ACC112 (cell line): ENCODE data around the gene YY1.
"Not testable (repeated sequence)": the region's sequence is repeated elsewhere in the genome, so short reads cannot be mapped to it uniquely, and the experiment has no call there.

Experiments
- H2AFZ ChIP-seq: fragments of 200-600 bp; sonication (generic); one replicate; pipeline ENCODE4 v1.6.0; 2017; ENCODE audit warnings: antibody characterized with exemption, low read length; ENCODE audit not compliant: unreplicated experiment
- H3K27ac ChIP-seq: fragments of 200-600 bp; sonication (generic); 2 replicates; pipeline ENCODE4 v1.5.1; 2014; ENCODE audit warnings: low read depth, mild to moderate bottlenecking, antibody characterized with exemption, low read length, moderate library complexity
- H3K27me3 ChIP-seq: fragments of 200-600 bp; sonication (generic); 2 replicates; pipeline ENCODE4 v1.6.1; 2014; ENCODE audit warnings: mild to moderate bottlenecking, antibody characterized with exemption, low read length, moderate library complexity, mixed read lengths; ENCODE audit not compliant: insufficient read depth
- H3K36me3 ChIP-seq: fragments of 200-600 bp; sonication (generic); 2 replicates; pipeline ENCODE4 v1.6.1; 2016; ENCODE audit warnings: mild to moderate bottlenecking, antibody characterized with exemption, low read length, moderate library complexity, mixed read lengths; ENCODE audit not compliant: insufficient read depth
- H3K4me1 ChIP-seq: fragments of 200-600 bp; sonication (generic); one replicate; pipeline ENCODE4 v1.6.1; 2016; ENCODE audit warnings: low read length, mixed read lengths; ENCODE audit not compliant: insufficient read depth, unreplicated experiment, control insufficient read depth
- H3K4me3 ChIP-seq: fragments of 200-600 bp; sonication (generic); 2 replicates; pipeline ENCODE4 v1.5.1; 2014; ENCODE audit warnings: mild to moderate bottlenecking, low read depth, low read length
- H3K79me2 ChIP-seq: fragments of 200-600 bp; sonication (generic); one replicate; pipeline ENCODE4 v1.6.0; 2016; ENCODE audit warnings: low read length; ENCODE audit not compliant: control insufficient read depth, unreplicated experiment, insufficient read depth

Gene YY1

DNA sequence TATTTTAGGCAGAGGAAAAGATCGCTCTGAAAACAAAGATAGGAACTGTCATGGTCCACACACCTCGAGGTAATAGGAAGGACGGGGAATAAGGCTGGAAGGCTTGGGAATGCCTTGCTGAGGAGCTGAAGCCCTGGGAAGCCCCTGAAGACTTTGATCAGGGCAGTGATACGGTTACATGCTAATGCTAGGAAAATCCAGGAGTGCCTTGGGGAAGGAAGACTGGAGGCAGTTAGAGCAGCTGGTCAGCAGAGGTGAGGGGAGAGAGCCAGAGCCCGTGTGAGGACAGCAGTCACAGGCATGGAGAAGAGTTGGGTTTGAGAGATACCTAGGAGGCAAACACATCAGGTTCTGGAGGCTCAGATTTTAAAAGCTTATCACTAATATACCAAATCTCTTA lies 8.6 kb upstream of the YY1 start:
- Histone ChIP-seq H3K4me3 (no peak overlapping the region), H3K27me3 (no peaks in the 10 kb centered on the region), H3K27ac (no peak overlapping the region), H3K79me2 (peaks cover 59% of the 10 kb centered on the region), H3K4me1 (no peaks in the 10 kb centered on the region), H2AFZ (no peak overlapping the region), H3K36me3 (no peaks in the 10 kb centered on the region)

DNA sequence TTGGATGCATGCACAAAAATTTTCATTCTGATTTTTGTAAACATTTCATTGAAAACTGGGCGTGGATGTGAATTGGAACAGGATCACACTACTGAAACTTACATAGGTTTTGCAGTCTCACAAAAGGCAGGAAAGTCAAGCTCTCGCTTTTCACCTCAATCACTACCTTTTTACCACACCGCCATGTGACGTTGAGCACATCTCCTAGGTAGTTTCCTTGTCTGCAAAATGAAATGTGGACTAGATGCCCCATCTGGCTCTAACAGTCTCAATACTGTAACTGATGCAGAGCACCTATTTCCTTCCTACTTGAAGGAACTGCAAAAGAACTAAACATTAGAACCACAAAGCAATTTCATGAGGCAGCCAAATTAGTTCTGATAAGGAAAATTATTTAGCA lies 4.4 kb upstream of the YY1 start:
- H3K27me3 ChIP-seq, result no peaks in the 10 kb centered on the region
- peaks cover 81% of the 10 kb centered on the region for H3K79me2 ChIP-seq
- no peak overlapping the region for H3K27ac ChIP-seq
- H3K36me3 ChIP-seq, result no peaks in the 10 kb centered on the region; the same call in 1 of the 2 replicates
- H3K4me1 ChIP-seq, result peaks cover 14% of the 10 kb centered on the region
- H3K4me3 ChIP-seq, result no peak overlapping the region
- H2AFZ ChIP-seq, result no peak overlapping the region

DNA sequence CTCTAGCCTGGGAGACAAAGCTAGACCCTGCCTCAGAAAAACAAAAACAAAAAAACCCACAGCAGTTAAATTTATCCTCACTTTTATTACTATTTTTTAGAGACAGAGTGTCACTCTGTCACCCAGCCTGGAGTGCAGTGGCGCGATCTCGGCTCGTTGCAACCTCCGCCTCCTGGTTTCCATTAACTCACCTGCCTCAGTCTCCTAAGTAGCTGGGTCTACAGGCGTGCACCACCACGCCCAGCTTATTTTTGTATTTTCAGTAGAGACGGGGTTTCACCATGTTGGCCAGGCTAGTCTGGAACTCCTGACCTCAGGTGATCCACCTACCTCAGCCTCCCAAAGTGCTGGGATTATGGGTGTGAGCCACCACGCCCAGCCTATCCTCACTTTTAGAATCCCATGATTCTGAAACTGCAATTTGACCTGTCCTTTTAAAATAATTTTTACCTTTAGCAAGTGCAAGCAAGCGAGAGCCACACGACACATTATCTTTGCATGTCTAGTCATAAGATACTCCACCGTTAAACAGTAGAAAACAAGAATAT lies 2.6 kb upstream of the YY1 start:
- Histone ChIP-seq H3K4me1 (peaks cover 14% of the 10 kb centered on the region), H3K4me3 (peak overlapping the region; percentile 99), H3K79me2 (peaks cover 84% of the 10 kb centered on the region)
- not testable (repeated sequence) for H3K27me3 ChIP-seq, H2AFZ ChIP-seq, H3K27ac ChIP-seq, H3K36me3 ChIP-seq

DNA sequence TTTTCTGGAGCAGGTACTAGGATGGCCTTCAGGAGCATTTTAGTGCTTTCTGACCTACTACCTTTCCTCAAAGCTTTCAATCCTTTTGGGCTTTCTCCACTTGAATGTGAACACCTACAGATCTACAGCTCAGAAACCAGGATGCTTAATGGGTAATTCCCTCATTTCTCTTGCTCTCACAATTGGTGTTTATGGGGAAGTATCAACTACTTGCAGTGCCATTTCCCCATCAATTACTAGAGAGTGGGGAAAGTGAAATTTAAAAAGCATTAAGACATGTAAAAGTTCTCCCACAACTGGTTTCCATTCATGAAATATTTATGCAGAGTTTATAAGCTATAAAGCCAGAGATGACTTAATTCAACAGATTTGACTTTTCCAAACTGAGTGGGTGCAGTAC lies 2.1 kb upstream of the YY1 start:
- H3K79me2 ChIP-seq, result peaks cover 84% of the 10 kb centered on the region
- no peak overlapping the region for H2AFZ ChIP-seq
- H3K4me3 ChIP-seq, result peak overlapping the region; percentile 99
- peak overlapping the region; percentile 97; the same call in 1 of the 2 replicates for H3K27ac ChIP-seq
- H3K27me3 ChIP-seq, result no peaks in the 10 kb centered on the region
- H3K36me3 ChIP-seq, result no peaks in the 10 kb centered on the region; the same call in 1 of the 2 replicates
- peaks cover 19% of the 10 kb centered on the region for H3K4me1 ChIP-seq

DNA sequence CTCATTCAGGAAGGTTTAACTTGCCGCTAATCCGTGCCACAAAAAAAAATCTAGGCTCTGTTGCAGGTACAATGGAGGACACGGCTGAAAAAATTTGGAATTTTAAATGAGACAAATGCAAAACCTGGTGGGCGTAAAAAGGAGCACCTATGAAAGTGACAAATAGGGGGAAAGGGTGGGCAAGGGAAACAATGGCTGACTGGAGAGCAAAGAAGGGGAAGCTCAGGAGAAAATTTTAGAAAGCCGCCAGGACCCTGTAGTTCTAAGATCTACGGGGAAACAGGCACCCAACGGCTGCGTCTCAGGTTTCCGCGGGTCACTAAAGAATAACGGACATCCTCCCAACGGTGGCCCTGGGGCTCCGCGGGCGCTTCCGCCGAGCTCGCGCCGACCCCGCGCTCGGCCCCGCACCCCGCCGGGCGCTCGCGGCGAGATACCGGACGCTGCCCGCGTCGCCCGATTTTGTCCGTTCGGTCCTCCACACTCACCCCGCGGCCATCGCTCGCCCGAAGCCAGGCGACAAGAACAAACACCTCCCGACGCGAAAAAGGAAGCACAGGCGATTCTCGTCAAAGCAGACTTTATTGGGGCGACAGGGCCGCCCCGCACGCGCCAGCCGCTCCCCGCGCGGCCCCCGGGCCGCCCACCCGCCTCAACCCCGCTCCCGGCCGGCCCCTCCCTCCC lies 1.1 kb upstream of the YY1 start:
- Histone ChIP-seq H3K27me3 (no peaks in the 10 kb centered on the region), H3K4me3 (peak overlapping the region; percentile 99), H3K4me1 (peaks cover 25% of the 10 kb centered on the region), H2AFZ (peak overlapping the region; percentile 91), H3K27ac (peak overlapping the region; percentile 97), H3K36me3 (no peaks in the 10 kb centered on the region; the same call in 1 of the 2 replicates), H3K79me2 (peaks cover 85% of the 10 kb centered on the region)

DNA sequence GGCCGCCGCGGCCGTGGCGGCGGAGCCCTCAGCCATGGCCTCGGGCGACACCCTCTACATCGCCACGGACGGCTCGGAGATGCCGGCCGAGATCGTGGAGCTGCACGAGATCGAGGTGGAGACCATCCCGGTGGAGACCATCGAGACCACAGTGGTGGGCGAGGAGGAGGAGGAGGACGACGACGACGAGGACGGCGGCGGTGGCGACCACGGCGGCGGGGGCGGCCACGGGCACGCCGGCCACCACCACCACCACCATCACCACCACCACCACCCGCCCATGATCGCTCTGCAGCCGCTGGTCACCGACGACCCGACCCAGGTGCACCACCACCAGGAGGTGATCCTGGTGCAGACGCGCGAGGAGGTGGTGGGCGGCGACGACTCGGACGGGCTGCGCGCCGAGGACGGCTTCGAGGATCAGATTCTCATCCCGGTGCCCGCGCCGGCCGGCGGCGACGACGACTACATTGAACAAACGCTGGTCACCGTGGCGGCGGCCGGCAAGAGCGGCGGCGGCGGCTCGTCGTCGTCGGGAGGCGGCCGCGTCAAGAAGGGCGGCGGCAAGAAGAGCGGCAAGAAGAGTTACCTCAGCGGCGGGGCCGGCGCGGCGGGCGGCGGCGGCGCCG lies 381 bp downstream of the YY1 start:
- peak overlapping the region; percentile 100 for H3K4me3 ChIP-seq
- peak overlapping the region; percentile 88 for H2AFZ ChIP-seq
- H3K27me3 ChIP-seq, result no peaks in the 10 kb centered on the region
- peaks cover 30% of the 10 kb centered on the region for H3K4me1 ChIP-seq
- H3K36me3 ChIP-seq, result no peaks in the 10 kb centered on the region; the same call in 1 of the 2 replicates
- H3K79me2 ChIP-seq, result peaks cover 85% of the 10 kb centered on the region
- H3K27ac ChIP-seq, result peak overlapping the region; percentile 93

DNA sequence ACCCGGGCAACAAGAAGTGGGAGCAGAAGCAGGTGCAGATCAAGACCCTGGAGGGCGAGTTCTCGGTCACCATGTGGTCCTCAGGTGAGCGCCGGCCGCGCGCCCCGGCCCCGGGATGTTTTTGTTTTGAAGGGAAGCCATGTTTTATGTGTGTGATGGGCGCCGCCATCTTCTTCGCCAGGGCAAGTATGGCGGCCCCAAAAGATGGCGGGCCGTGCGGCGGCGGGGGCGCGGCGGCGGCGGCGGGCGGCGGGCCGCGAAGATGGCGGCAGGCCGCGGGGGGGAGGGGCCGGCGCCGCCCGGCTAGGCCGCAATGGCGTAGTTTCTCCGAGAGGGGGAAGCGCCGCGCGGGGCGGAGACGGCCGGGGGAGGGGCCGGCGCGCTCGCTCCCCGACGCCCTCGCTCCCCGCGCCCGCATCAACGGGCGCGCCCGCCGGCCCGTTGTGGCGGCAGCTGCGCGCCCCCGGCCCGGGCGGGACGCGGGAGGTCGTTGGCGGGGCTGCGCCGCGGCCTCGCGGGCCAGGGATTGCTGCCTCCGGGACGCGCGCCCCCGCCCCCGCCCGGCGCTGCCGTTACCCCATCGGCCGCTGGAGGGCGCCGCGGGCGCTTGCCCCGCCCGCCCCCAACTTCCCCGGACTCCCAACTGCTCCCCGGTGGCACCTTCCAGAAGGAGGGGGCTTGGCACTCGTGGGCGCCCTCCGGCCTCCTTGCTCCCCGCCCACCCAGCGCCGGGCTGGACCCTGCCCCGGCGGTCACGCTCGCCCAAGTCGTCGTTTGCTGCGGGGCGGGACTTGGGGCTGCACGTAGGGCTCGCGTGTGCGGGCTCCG lies 1.1 kb downstream of the YY1 start:
- Histone ChIP-seq H3K36me3 (no peaks in the 10 kb centered on the region; the same call in 1 of the 2 replicates), H2AFZ (peak overlapping the region; percentile 88), H3K27me3 (no peaks in the 10 kb centered on the region), H3K4me1 (peaks cover 31% of the 10 kb centered on the region), H3K79me2 (peaks cover 83% of the 10 kb centered on the region), H3K4me3 (peak overlapping the region; percentile 100), H3K27ac (peak overlapping the region; percentile 93)

DNA sequence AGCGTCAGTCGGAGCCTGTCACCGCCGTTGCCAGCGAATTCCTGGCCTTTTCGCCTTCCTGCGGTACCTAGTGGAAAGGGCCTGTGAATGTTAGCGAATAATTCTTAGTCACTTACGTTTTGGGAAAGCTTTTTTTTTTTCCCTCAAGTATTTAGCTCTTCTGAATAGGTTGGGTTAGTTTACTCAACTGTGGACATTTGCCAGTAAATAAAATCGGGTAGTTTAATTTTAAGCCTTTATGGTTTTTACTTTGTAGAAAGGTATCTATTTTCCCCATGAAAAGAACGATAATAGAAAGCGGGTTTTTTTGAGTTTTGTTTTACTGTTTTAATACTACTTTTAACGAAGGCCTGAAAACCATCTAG lies 1.7 kb downstream of the YY1 start:
- Histone ChIP-seq H3K4me3 (peak overlapping the region; percentile 83), H3K4me1 (peaks cover 34% of the 10 kb centered on the region), H2AFZ (no peak overlapping the region), H3K27me3 (no peaks in the 10 kb centered on the region), H3K27ac (peak overlapping the region; percentile 93), H3K36me3 (no peaks in the 10 kb centered on the region; the same call in 1 of the 2 replicates), H3K79me2 (peaks cover 83% of the 10 kb centered on the region)

DNA sequence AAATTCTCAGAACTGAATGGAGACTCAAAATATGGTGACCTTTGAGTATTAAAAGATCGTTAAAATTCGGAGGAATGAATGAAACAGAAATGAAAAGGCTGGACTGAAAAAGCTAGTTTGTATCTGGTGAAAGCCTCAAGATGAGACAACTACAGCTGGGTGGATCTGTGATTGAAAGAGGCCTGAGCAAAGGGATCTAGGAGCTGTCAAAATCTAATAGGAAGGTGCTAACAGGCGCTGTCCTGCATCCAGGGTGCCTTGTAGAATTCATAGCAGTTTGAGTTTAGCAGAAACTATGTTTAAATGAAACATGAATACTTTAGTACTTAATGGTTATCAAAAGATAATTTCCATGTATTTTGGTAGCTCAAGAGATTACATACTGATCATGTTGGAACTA lies 2.3 kb downstream of the YY1 start:
- Histone ChIP-seq H3K27ac (peak overlapping the region; percentile 93), H3K27me3 (no peaks in the 10 kb centered on the region), H3K36me3 (no peaks in the 10 kb centered on the region; the same call in 1 of the 2 replicates), H3K79me2 (peaks cover 83% of the 10 kb centered on the region), H3K4me1 (peaks cover 32% of the 10 kb centered on the region), H3K4me3 (peak overlapping the region; percentile 83), H2AFZ (no peak overlapping the region)

DNA sequence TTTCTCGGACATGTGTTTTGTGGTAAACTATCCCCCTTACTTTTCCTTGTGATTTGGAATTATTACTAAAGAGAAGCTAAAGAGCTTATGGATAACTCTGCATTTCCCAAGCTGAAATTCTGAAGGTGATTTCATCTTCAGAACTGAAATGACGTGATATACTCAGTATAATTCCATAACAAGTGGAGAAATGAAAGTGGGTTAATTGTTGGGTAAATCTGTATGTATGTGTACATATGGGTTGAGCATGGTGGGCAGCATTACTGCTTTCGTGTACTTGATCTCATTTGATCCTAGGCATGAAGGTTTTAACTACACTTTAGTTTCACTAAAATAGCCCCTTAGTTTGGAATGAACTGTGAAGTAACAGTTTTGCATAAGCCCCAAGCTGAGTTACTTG lies 4.1 kb downstream of the YY1 start:
- Histone ChIP-seq H3K79me2 (peaks cover 82% of the 10 kb centered on the region), H3K4me3 (peak overlapping the region; percentile 14; the same call in 1 of the 2 replicates), H2AFZ (no peak overlapping the region), H3K27ac (no peak overlapping the region), H3K36me3 (no peaks in the 10 kb centered on the region; the same call in 1 of the 2 replicates), H3K4me1 (peaks cover 29% of the 10 kb centered on the region), H3K27me3 (no peaks in the 10 kb centered on the region)
